K562 (cell line): ENCODE measurements around the gene KMT2A. TPM values are rescaled to one million over a fixed set of nuclear protein-coding genes. Genes with fewer than 3 reads are reported as not detected.
A peak's percentile ranks its signal among the peaks of the same experiment; 100 is the strongest.

Experiments
- GTF2E2 ChIP-seq: fragments of 200-800 bp; sonication (Bioruptor generic); IDR thresholded peaks from 2 replicates; pipeline ENCODE4 v1.6.1; 2016; ENCODE audit warnings: missing genetic modification characterization, missing compliant biosample characterization
- IRF1 ChIP-seq: sonication (generic); formaldehyde crosslinking; IDR thresholded peaks from 2 replicates; pipeline ENCODE4 v1.8.0; 2022; ENCODE audit warnings: missing genetic modification reagents, mild to moderate bottlenecking, borderline replicate concordance
- MGA ChIP-seq: fragments of 450-650 bp; IDR thresholded peaks from 2 replicates; pipeline ENCODE4 v1.6.1; 2016; ENCODE audit warnings: mild to moderate bottlenecking, moderate library complexity
- MTF1 ChIP-seq: fragments of 250-450 bp; sonication (Bioruptor Pico); IDR thresholded peaks from 2 replicates; pipeline ENCODE4 v1.9.0; 2021; ENCODE audit warnings: moderate library complexity, mild to moderate bottlenecking, inconsistent platforms, borderline replicate concordance
- MYC ChIP-seq, 2 experiments: fragments of 250-450 bp in 1 of 2; sonication (Bioruptor Pico) in 1 of 2; IDR thresholded peaks; 2 replicates each; pipeline versions ENCODE4 v1.5.1 to v1.6.1; 2012 to 2021; ENCODE audit warnings: low read depth in 2 of 2, borderline replicate concordance in 1 of 2, improper control_type of control experiment in 1 of 2, low read length in 1 of 2, mild to moderate bottlenecking in 1 of 2, moderate library complexity in 1 of 2
- PRMT5 ChIP-seq: sonication (generic); formaldehyde crosslinking; IDR thresholded peaks from 2 replicates; pipeline ENCODE4 v1.5.0; 2020; ENCODE audit warnings: missing genetic modification reagents
- RBM14 ChIP-seq: fragments of 200-400 bp; formaldehyde crosslinking; IDR thresholded peaks from 2 replicates; pipeline ENCODE4 v1.6.1; 2018; ENCODE audit warnings: low read depth, mild to moderate bottlenecking, low read length, moderate library complexity, borderline replicate concordance; ENCODE audit not compliant: insufficient read depth
- TAF1 ChIP-seq: IDR thresholded peaks from 2 replicates; pipeline ENCODE4 v1.6.1; 2011; ENCODE audit warnings: mild to moderate bottlenecking, low read length, moderate library complexity; ENCODE audit not compliant: insufficient read depth, control insufficient read depth, severe bottlenecking; ENCODE audit errors: extremely low read depth
- TFAP4 ChIP-seq: sonication (generic); formaldehyde crosslinking; IDR thresholded peaks from 2 replicates; pipeline ENCODE4 v1.8.0; 2022; ENCODE audit warnings: missing genetic modification reagents, mild to moderate bottlenecking, moderate library complexity, borderline replicate concordance
- polyA plus RNA-seq, 8 experiments: library from polyadenylated mRNA; depleted of rRNA in 4 of 8; stranded (reverse) in 5 of 8; unstranded in 3 of 8; fragments of >200 nt; fragmentation: Nextera tagmentation in 2 of 8; fragmentation: Illumina TruSeq in 1 of 8; extraction: Ambion mirVana in 2 of 8; extraction: Trizol in 1 of 8; gene quantifications; 2 replicates each; pipeline versions ENCODE4 v1.2.1 to v1.2.3, GENCODE V29; 2011 to 2014; ENCODE audit warnings: inconsistent platforms in 1 of 8, missing spikeins in 1 of 8
- total RNA-seq, 7 experiments: library from RNA; depleted of rRNA in 6 of 7; stranded (reverse); fragments of >200 nt in 6 of 7; fragmentation: Illumina TruSeq in 2 of 7; extraction: Trizol in 2 of 7; gene quantifications; 2 replicates each; pipeline versions ENCODE4 v1.2.1 to v1.2.3, GENCODE V29; 2011 to 2021; ENCODE audit warnings: low replicate concordance in 1 of 7
- TF ChIP-seq, protein P1 (sequence below): sonication (generic); formaldehyde crosslinking; IDR thresholded peaks from 2 replicates; pipeline ENCODE4 v1.8.0; 2022; ENCODE audit warnings: mild to moderate bottlenecking, missing genetic modification reagents

Gene KMT2A
- total and polyA plus RNA-seq, 9 of the 15 experiments (the other 6 are each of a cell fraction or from before 2014, with no cell fraction given) = 9.6 to 59.9 (median 32.6) TPM

DNA sequence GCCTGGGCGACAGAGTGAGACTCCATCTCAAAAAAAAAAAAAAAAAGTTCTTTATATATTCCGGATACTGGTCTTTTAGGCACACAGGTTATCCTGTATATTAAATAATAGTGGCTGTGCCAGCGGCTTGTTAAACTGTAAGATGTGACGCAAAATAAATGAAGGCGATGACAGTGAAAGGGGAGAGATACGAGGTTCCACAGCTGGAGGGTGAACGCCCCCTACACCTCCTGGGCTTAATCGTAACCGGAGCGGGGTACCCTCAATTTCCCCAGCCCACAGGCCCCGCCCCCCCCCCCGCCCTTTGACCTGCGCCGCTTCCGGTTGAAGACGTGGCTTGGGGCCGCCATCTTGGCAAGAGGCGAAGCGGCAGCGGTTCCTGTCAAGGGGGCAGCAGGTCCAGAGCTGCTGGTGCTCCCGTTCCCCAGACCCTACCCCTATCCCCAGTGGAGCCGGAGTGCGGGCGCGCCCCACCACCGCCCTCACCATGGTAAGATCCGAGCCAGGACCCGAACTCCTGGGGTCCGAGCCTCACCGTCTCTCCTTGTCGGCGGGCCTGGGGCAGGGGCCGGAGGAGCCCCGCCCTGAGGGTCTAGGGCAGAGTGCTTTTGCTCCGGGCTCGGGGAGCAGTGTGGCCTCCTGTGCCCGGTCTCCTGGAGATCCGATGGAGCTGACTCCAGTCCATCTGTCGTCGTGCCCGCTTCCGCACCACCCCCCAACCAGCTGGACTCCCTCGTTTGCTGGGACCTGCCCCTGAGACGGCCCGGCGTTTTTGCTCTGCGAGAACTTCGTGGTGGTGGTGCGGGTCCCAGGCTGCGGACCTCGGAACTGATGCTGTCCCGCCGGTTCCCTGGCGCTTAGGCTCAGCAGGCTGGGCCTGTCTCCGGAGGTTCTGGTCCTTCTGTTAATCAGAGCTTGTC, 136.0 kb downstream of the KMT2A start, which contains the start of gene ARCN1 (continued):
- TF ChIP-seq TAF1 = peak; percentile 79
- TF ChIP-seq GTF2E2 (tag) = peak; percentile 42; the same call in 1 of the 2 replicates
- peak; percentile 93 for TF ChIP-seq TFAP4
- TF ChIP-seq MTF1 = no peak
- 0 out of 2 replicates have a peak, but pooled peaks have one; percentile 91 for TF ChIP-seq RBM14
- TF ChIP-seq, protein P1, sequence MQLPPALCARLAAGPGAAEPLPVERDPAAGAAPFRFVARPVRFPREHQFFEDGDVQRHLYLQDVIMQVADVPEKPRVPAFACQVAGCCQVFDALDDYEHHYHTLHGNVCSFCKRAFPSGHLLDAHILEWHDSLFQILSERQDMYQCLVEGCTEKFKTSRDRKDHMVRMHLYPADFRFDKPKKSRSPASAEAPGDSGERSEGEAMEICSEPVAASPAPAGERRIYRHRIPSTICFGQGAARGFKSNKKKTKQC (CRISPR knock-in tag) = peak; percentile 43; the same call in 1 of the 2 replicates
- TF ChIP-seq PRMT5 (CRISPR knock-in tag) = no peak
- no peak for TF ChIP-seq MGA
- peak; percentile 48; the same call in 1 of the 2 replicates for TF ChIP-seq MYC (IDR thresholded peaks at IDR 0.05; ENCODE audit: low read depth, low read length)
- TF ChIP-seq MYC (CRISPR knock-in tag; IDR thresholded peaks at IDR 0.05; ENCODE audit: borderline replicate concordance, low read depth) = 0 out of 2 replicates have a peak, but pooled peaks have one; percentile 42
- no peak for TF ChIP-seq IRF1 (CRISPR knock-in tag)
